Testis (tissue), 2 donors: ENCODE data around the gene KCND3.

Experiments
- POLR2A ChIP-seq: fragments of 450-650 bp; IDR thresholded peaks from one replicate; pipeline ENCODE4 v1.6.1; 2017; ENCODE audit warnings: antibody characterized with exemption, mild to moderate bottlenecking, moderate library complexity
- TF ChIP-seq, protein P1 (sequence below), 3 experiments: fragments of 450-650 bp in 2 of 3; fragments of 200-600 bp in 1 of 3; sonication (generic) in 1 of 3; IDR thresholded peaks; one replicate each; pipeline ENCODE4 v1.5.1; 2016 to 2019; ENCODE audit warnings: antibody characterized with exemption in 3 of 3, mild to moderate bottlenecking in 2 of 3, moderate library complexity in 1 of 3

DNA sequence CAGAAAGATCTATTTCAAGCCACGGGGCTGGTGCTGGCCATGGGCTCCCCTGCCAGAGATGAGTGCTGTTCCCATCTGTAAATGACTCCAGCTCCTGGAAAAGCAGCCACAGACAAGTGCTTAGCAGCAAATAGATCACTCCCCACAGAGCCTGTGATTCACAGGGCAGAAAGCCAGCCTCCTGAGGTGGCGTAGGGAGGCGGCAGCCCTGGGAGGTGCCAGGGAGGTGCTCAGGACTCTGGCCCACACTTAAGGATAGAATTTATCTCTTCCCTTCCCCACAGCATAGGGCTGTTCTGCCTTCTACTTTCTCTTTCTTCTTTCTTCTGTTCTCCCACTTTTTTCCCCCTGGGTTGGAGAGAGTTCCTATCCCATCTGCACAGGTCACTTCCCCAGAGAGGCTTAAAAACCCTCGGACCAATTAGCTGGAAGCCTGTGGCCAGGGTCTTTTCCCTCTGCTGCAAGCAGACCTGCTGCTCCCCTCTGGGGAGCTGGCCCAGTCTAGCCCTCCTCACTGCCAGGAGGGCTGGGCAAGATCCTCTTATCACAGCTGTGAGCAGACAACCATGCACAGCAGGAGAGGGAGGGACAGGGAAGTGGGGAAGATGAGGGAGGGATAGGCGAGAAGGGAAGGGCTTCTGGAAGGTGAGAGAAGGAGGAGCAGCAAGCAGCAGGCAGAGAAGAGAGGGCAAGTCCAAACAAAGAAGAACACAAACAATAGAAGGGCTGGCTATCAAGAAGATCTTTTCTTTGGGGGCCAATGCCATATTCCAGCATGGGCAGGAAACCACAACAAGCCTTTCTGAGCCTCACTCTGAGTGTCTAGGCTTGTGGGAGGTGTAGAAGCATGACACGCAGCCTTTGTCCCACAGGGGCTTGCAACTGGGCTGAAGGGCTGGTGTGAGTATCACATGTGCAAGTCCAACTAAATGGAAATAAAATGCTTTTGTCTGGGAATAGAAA, 41.0 kb downstream of the KCND3 start:
- TF ChIP-seq, protein P1, sequence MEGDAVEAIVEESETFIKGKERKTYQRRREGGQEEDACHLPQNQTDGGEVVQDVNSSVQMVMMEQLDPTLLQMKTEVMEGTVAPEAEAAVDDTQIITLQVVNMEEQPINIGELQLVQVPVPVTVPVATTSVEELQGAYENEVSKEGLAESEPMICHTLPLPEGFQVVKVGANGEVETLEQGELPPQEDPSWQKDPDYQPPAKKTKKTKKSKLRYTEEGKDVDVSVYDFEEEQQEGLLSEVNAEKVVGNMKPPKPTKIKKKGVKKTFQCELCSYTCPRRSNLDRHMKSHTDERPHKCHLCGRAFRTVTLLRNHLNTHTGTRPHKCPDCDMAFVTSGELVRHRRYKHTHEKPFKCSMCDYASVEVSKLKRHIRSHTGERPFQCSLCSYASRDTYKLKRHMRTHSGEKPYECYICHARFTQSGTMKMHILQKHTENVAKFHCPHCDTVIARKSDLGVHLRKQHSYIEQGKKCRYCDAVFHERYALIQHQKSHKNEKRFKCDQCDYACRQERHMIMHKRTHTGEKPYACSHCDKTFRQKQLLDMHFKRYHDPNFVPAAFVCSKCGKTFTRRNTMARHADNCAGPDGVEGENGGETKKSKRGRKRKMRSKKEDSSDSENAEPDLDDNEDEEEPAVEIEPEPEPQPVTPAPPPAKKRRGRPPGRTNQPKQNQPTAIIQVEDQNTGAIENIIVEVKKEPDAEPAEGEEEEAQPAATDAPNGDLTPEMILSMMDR (IDR thresholded peaks at IDR 0.05), result no peak
- no peak for TF ChIP-seq POLR2A
